HepG2 (cell line): ENCODE measurements around the gene RSBN1. TPM values are rescaled to one million over a fixed set of nuclear protein-coding genes. Genes with fewer than 3 reads are reported as not detected.

Experiments used
- CAMTA2 ChIP-seq: sonication (generic); formaldehyde crosslinking; IDR thresholded peaks from 2 replicates; pipeline ENCODE4 v1.4.0; 2020; ENCODE audit warnings: mild to moderate bottlenecking, missing genetic modification reagents, borderline replicate concordance
- FOXC1 ChIP-seq: sonication (generic); formaldehyde crosslinking; IDR thresholded peaks from 2 replicates; pipeline ENCODE4 v1.8.0; 2022; ENCODE audit warnings: mild to moderate bottlenecking, missing genetic modification reagents, borderline replicate concordance
- MTA3 ChIP-seq: sonication (generic); formaldehyde crosslinking; IDR thresholded peaks from 2 replicates; pipeline ENCODE4 v1.4.0; 2020; ENCODE audit warnings: missing genetic modification reagents
- RBAK ChIP-seq: sonication (generic); formaldehyde crosslinking; IDR thresholded peaks from 2 replicates; pipeline ENCODE4 v1.5.1; 2020; ENCODE audit warnings: mild to moderate bottlenecking, missing genetic modification reagents
- RFX1 ChIP-seq: fragments of 450-650 bp; IDR thresholded peaks from 2 replicates; pipeline ENCODE4 v1.6.1; 2017
- TSC22D2 ChIP-seq: sonication (generic); formaldehyde crosslinking; IDR thresholded peaks from 2 replicates; pipeline ENCODE4 v1.5.1; 2020; ENCODE audit warnings: missing genetic modification reagents, mild to moderate bottlenecking, borderline replicate concordance
- XRCC5 ChIP-seq: fragments of 200-400 bp; formaldehyde crosslinking; optimal IDR thresholded peaks from 2 replicates; pipeline ENCODE3; 2017; ENCODE audit warnings: mild to moderate bottlenecking, low read length
- ZFP1 ChIP-seq: IDR thresholded peaks from 2 replicates; pipeline ENCODE4 v1.6.1; 2016
- ZNF3 ChIP-seq: IDR thresholded peaks from 2 replicates; pipeline ENCODE4 v1.7.0; 2017; ENCODE audit warnings: inconsistent platforms
- ZNF496 ChIP-seq: sonication (generic); formaldehyde crosslinking; IDR thresholded peaks from 2 replicates; pipeline ENCODE4 v1.8.1; 2023; ENCODE audit warnings: mild to moderate bottlenecking, moderate library complexity, missing genetic modification reagents; ENCODE audit not compliant: insufficient replicate concordance
- ZNF776 ChIP-seq: sonication (generic); formaldehyde crosslinking; IDR thresholded peaks from 2 replicates; pipeline ENCODE4 v1.4.0; 2020; ENCODE audit warnings: mild to moderate bottlenecking, missing genetic modification reagents
- polyA plus RNA-seq, 8 experiments: library from polyadenylated mRNA; depleted of rRNA in 3 of 8; stranded (reverse) in 7 of 8; unstranded in 1 of 8; fragments of >200 nt; fragmentation: Illumina TruSeq in 4 of 8; extraction: Trizol in 4 of 8; gene quantifications; 2 replicates each; pipeline versions ENCODE4 v1.2.1 to v1.2.3, GENCODE V29; 2011 to 2016; ENCODE audit warnings: low read depth in 4 of 8, missing spikeins in 1 of 8, mixed read lengths in 1 of 8; ENCODE audit not compliant: insufficient read depth in 1 of 8
- total RNA-seq, 5 experiments: library from RNA; depleted of rRNA; stranded (reverse); fragments of >200 nt; fragmentation: Illumina TruSeq; extraction: Trizol; gene quantifications; 2 replicates each; pipeline ENCODE4 v1.2.3, GENCODE V29; 2016; ENCODE audit warnings: low read depth in 1 of 5
- TF ChIP-seq, protein P1 (sequence below): IDR thresholded peaks from 2 replicates; pipeline ENCODE4 v1.6.1; 2016; ENCODE audit warnings: missing compliant biosample characterization, missing genetic modification reagents, borderline replicate concordance
- TF ChIP-seq, protein P2 (sequence below): sonication (generic); formaldehyde crosslinking; IDR thresholded peaks from 2 replicates; pipeline ENCODE4 v1.9.0; 2021; ENCODE audit warnings: mild to moderate bottlenecking, missing genetic modification reagents
- TF ChIP-seq, protein P3 (sequence below): sonication (generic); formaldehyde crosslinking; IDR thresholded peaks from 2 replicates; pipeline ENCODE4 v1.4.0; 2020; ENCODE audit warnings: mild to moderate bottlenecking, missing genetic modification reagents

Gene RSBN1
- total and polyA plus RNA-seq, 2 of the 13 experiments (the other 11 are each of a cell fraction or from before 2014, with no cell fraction given): 8.3 to 10.4 TPM

DNA sequence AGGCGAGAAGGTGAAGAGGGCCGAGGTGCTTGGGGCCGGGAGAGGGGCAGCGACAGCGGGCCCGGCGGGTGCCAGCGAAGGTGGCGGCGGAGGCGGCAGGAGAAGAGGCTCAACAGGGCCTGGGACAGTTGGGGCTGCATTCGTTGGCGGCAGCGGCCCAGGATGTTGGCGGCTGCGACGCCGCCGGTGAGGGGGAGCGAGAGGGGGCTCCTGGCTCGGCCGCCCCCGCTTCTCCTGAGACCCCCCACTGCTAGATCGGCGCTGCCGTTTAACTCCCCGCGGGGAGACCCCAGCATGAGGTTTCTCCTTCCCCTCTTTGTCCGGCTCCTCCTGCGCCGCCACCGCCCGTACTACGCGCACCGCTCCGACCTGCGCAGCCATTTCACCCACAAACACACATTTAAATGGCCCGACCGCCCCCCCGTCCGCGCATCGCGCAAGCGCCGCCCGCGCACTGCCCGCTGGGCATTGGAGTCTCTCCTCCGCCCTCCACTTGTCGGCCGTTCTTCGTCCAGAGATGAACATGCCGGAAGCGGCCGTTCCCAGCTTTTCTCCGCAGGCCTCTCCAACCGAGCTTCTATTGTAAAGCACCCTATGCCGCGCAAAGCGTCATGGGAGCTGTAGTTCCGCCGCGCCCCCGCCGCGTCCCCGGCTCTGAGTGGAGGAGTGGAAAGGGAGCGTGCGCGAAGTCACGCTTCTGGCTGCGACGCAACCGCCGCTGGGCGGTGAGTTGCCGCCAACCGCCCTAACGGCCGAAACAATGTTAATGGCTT is at the start of gene RSBN1 (continued):
- TF ChIP-seq, protein P1, sequence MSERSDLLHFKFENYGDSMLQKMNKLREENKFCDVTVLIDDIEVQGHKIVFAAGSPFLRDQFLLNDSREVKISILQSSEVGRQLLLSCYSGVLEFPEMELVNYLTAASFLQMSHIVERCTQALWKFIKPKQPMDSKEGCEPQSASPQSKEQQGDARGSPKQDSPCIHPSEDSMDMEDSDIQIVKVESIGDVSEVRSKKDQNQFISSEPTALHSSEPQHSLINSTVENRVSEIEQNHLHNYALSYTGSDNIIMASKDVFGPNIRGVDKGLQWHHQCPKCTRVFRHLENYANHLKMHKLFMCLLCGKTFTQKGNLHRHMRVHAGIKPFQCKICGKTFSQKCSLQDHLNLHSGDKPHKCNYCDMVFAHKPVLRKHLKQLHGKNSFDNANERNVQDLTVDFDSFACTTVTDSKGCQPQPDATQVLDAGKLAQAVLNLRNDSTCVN: no peak
- TF ChIP-seq ZNF776 (CRISPR knock-in tag) (no peak), MTA3 (CRISPR knock-in tag) (no peak), RFX1 (no peak), ZFP1 (CRISPR knock-in tag) (0 out of 2 replicates have a peak, but pooled peaks have one; percentile 3), XRCC5 (peak; percentile 26), RBAK (CRISPR knock-in tag) (no peak), ZNF496 (CRISPR knock-in tag) (no peak), FOXC1 (CRISPR knock-in tag) (peak; percentile 65; the same call in 1 of the 2 replicates), CAMTA2 (CRISPR knock-in tag) (no peak), ZNF3 (CRISPR knock-in tag) (no peak), TSC22D2 (CRISPR knock-in tag) (no peak)
- TF ChIP-seq, protein P2, sequence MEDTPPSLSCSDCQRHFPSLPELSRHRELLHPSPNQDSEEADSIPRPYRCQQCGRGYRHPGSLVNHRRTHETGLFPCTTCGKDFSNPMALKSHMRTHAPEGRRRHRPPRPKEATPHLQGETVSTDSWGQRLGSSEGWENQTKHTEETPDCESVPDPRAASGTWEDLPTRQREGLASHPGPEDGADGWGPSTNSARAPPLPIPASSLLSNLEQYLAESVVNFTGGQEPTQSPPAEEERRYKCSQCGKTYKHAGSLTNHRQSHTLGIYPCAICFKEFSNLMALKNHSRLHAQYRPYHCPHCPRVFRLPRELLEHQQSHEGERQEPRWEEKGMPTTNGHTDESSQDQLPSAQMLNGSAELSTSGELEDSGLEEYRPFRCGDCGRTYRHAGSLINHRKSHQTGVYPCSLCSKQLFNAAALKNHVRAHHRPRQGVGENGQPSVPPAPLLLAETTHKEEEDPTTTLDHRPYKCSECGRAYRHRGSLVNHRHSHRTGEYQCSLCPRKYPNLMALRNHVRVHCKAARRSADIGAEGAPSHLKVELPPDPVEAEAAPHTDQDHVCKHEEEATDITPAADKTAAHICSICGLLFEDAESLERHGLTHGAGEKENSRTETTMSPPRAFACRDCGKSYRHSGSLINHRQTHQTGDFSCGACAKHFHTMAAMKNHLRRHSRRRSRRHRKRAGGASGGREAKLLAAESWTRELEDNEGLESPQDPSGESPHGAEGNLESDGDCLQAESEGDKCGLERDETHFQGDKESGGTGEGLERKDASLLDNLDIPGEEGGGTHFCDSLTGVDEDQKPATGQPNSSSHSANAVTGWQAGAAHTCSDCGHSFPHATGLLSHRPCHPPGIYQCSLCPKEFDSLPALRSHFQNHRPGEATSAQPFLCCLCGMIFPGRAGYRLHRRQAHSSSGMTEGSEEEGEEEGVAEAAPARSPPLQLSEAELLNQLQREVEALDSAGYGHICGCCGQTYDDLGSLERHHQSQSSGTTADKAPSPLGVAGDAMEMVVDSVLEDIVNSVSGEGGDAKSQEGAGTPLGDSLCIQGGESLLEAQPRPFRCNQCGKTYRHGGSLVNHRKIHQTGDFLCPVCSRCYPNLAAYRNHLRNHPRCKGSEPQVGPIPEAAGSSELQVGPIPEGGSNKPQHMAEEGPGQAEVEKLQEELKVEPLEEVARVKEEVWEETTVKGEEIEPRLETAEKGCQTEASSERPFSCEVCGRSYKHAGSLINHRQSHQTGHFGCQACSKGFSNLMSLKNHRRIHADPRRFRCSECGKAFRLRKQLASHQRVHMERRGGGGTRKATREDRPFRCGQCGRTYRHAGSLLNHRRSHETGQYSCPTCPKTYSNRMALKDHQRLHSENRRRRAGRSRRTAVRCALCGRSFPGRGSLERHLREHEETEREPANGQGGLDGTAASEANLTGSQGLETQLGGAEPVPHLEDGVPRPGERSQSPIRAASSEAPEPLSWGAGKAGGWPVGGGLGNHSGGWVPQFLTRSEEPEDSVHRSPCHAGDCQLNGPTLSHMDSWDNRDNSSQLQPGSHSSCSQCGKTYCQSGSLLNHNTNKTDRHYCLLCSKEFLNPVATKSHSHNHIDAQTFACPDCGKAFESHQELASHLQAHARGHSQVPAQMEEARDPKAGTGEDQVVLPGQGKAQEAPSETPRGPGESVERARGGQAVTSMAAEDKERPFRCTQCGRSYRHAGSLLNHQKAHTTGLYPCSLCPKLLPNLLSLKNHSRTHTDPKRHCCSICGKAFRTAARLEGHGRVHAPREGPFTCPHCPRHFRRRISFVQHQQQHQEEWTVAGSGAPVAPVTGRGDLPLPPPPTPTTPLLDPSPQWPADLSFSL (CRISPR knock-in tag): 0 out of 2 replicates have a peak, but pooled peaks have one; percentile 26
- TF ChIP-seq, protein P3, sequence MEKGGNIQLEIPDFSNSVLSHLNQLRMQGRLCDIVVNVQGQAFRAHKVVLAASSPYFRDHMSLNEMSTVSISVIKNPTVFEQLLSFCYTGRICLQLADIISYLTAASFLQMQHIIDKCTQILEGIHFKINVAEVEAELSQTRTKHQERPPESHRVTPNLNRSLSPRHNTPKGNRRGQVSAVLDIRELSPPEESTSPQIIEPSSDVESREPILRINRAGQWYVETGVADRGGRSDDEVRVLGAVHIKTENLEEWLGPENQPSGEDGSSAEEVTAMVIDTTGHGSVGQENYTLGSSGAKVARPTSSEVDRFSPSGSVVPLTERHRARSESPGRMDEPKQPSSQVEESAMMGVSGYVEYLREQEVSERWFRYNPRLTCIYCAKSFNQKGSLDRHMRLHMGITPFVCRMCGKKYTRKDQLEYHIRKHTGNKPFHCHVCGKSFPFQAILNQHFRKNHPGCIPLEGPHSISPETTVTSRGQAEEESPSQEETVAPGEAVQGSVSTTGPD (CRISPR knock-in tag): no peak
